Measurements from ENCODE around the gene DOK5. TPM values are rescaled to one million over a fixed set of nuclear protein-coding genes. Genes with fewer than 3 reads are reported as not detected.

DOK5 gene
- total and polyA plus RNA-seq, 2 of the 8 experiments (the other 6 are each of a cell fraction or from before 2014, with no cell fraction given) = 8.9 to 15.0 TPM

DNA sequence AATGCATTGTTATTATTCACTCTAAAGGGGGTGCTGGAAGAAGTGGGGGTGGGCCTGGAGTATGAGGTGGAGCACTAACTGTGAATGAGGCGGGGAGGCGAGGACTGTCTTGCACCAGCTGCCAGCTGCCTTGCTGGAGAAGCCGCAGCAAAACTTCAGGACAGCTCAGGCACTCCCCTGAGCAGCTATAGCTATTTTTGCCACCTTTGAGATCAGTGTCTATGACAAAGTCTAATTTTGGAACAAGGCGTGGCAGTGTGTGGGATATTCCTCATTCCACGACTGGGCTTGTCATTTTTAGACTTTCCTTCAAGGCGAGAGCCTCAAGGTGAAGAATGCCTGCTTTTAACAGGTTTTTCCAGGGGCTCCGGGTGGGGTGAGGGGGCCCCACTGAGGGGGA is 143.8 kb downstream of the DOK5 start (continued):
- TF ChIP-seq, protein P1, sequence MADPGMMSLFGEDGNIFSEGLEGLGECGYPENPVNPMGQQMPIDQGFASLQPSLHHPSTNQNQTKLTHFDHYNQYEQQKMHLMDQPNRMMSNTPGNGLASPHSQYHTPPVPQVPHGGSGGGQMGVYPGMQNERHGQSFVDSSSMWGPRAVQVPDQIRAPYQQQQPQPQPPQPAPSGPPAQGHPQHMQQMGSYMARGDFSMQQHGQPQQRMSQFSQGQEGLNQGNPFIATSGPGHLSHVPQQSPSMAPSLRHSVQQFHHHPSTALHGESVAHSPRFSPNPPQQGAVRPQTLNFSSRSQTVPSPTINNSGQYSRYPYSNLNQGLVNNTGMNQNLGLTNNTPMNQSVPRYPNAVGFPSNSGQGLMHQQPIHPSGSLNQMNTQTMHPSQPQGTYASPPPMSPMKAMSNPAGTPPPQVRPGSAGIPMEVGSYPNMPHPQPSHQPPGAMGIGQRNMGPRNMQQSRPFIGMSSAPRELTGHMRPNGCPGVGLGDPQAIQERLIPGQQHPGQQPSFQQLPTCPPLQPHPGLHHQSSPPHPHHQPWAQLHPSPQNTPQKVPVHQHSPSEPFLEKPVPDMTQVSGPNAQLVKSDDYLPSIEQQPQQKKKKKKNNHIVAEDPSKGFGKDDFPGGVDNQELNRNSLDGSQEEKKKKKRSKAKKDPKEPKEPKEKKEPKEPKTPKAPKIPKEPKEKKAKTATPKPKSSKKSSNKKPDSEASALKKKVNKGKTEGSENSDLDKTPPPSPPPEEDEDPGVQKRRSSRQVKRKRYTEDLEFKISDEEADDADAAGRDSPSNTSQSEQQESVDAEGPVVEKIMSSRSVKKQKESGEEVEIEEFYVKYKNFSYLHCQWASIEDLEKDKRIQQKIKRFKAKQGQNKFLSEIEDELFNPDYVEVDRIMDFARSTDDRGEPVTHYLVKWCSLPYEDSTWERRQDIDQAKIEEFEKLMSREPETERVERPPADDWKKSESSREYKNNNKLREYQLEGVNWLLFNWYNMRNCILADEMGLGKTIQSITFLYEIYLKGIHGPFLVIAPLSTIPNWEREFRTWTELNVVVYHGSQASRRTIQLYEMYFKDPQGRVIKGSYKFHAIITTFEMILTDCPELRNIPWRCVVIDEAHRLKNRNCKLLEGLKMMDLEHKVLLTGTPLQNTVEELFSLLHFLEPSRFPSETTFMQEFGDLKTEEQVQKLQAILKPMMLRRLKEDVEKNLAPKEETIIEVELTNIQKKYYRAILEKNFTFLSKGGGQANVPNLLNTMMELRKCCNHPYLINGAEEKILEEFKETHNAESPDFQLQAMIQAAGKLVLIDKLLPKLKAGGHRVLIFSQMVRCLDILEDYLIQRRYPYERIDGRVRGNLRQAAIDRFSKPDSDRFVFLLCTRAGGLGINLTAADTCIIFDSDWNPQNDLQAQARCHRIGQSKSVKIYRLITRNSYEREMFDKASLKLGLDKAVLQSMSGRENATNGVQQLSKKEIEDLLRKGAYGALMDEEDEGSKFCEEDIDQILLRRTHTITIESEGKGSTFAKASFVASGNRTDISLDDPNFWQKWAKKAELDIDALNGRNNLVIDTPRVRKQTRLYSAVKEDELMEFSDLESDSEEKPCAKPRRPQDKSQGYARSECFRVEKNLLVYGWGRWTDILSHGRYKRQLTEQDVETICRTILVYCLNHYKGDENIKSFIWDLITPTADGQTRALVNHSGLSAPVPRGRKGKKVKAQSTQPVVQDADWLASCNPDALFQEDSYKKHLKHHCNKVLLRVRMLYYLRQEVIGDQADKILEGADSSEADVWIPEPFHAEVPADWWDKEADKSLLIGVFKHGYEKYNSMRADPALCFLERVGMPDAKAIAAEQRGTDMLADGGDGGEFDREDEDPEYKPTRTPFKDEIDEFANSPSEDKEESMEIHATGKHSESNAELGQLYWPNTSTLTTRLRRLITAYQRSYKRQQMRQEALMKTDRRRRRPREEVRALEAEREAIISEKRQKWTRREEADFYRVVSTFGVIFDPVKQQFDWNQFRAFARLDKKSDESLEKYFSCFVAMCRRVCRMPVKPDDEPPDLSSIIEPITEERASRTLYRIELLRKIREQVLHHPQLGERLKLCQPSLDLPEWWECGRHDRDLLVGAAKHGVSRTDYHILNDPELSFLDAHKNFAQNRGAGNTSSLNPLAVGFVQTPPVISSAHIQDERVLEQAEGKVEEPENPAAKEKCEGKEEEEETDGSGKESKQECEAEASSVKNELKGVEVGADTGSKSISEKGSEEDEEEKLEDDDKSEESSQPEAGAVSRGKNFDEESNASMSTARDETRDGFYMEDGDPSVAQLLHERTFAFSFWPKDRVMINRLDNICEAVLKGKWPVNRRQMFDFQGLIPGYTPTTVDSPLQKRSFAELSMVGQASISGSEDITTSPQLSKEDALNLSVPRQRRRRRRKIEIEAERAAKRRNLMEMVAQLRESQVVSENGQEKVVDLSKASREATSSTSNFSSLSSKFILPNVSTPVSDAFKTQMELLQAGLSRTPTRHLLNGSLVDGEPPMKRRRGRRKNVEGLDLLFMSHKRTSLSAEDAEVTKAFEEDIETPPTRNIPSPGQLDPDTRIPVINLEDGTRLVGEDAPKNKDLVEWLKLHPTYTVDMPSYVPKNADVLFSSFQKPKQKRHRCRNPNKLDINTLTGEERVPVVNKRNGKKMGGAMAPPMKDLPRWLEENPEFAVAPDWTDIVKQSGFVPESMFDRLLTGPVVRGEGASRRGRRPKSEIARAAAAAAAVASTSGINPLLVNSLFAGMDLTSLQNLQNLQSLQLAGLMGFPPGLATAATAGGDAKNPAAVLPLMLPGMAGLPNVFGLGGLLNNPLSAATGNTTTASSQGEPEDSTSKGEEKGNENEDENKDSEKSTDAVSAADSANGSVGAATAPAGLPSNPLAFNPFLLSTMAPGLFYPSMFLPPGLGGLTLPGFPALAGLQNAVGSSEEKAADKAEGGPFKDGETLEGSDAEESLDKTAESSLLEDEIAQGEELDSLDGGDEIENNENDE (IDR thresholded peaks at IDR 0.05; ENCODE audit: insufficient replicate concordance, low read length) = no peak
- TF ChIP-seq KDM1A (IDR thresholded peaks at IDR 0.05; ENCODE audit: borderline replicate concordance, low read length) (no peak), ASH2L (IDR thresholded peaks at IDR 0.05; ENCODE audit: low read length) (no peak), CEBPB (IDR thresholded peaks at IDR 0.05; ENCODE audit: low read depth, low read length) (no peak), SRF (IDR thresholded peaks at IDR 0.05; ENCODE audit: low read depth, low read length) (no peak)
- TF ChIP-seq, protein P2, sequence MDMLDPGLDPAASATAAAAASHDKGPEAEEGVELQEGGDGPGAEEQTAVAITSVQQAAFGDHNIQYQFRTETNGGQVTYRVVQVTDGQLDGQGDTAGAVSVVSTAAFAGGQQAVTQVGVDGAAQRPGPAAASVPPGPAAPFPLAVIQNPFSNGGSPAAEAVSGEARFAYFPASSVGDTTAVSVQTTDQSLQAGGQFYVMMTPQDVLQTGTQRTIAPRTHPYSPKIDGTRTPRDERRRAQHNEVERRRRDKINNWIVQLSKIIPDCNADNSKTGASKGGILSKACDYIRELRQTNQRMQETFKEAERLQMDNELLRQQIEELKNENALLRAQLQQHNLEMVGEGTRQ (IDR thresholded peaks at IDR 0.05; ENCODE audit: low read length) = no peak
